Activated naive CD4-positive, alpha-beta T cell treated with anti-CD3 and anti-CD28 coated beads, Interleukin-2, amount 50 U/mL, for 16 hours (primary cell): ENCODE measurements around the gene CCSER2.

Experiments
- DNase-seq: peaks from one replicate; pipeline ENCODE4 v3.0.0-alpha.2; 2020

The CCSER2 gene

DNA sequence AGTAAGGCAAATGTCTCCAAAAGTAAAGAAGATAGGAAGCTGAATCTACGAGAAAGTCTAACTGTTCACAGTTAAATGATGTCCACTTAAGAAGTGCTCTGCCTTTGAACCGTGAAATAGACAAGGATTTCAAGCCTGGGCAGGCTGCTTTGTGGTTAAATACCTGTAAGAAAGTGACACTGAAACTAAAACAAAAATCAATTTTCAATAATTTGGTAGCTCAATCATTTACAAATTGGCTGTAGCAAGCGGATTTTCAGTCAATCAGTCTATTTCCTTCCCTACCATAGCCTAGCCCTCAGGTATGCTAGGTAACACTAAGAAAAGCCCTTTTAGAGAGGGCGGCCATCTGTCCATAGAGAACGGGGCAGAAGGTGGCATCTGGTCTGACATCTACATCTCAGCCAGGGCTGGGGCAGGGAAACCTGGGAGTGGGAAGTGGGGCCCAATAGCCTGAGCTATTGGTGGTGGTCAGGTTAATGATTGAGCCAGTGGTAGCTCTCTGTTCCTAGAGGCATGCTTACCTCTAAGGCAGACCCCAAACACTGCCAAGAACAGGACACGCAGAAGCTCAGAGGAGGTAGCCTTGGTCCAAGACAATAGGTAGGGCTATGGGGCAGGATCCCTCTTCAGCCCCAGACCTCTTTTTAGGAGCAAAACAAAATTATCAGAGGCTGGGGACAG is 223.2 kb downstream of the CCSER2 start:
- no peak for DNase-seq

DNA sequence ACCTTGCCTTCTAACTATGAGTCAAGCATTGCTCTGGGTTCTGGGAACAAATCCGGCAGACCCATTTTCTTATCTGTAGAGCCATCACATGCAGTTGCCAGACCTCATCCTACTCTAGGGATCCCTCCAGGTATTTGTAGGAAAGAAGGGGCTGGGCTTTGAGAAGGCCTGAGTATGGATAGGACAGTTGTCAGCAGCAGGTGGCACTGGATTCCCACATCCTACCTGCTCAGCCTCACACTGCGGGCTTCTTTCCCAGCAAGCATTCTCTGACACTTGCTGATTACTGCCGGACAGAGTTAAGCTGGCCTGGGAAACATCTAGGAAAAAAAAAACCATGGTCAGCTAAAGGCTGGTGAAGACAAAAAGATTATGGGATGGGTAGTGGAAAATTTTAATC is 224.1 kb downstream of the CCSER2 start:
- no peak for DNase-seq

- DNase-seq, result no peak
These were observed 234.2 kb downstream of the CCSER2 start for GRCh38 chr10:84562592-84562991.

GRCh38 chr10:84563355-84563754 is 235.0 kb downstream of the CCSER2 start:
- DNase-seq, result no peak

GRCh38 chr10:84563868-84564267 is 235.5 kb downstream of the CCSER2 start:
- no peak for DNase-seq

GRCh38 chr10:84565881-84566582 is 237.6 kb downstream of the CCSER2 start:
- DNase-seq, result no peak

DNA sequence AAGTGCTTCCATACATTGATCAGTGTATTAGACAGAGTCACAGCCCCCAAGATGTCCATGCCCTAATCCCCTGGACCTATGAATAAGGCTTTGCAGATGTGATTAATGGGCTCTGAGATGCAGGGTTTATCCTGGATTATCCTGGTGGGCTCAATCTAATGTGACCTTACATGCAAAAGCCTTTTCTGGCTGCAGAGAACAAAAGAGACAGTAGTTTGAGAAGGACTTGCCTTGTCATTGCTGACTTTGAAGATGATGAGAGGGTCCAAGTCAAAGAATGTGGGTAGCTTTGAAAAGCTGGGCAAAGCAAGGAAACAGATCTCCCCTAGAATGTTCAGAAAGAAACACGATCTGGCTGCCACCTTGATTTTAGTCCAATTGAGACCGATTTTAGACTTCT is 238.7 kb downstream of the CCSER2 start:
- no peak for DNase-seq
